HG03060 (cell line): ENCODE measurements around the gene BRICD5.
"Not testable (repeated sequence)": the region's sequence is repeated elsewhere in the genome, so short reads cannot be mapped to it uniquely, and the experiment has no call there.

ENCODE experiments used
- ATAC-seq: cut with Tn5 transposase; IDR thresholded peaks from one replicate; pipeline ENCODE4 v1.9.1; 2021; ENCODE audit warnings: low read depth, moderate number of reproducible peaks; ENCODE audit not compliant: unreplicated experiment

Gene BRICD5

GRCh38 chr16:2210386-2211365 lies at the start of gene BRICD5:
BRICD5 (minus strand) TSS chr16:2210863; CDS start chr16:2210833, 30 bp downstream.
- no peak for ATAC-seq

DNA sequence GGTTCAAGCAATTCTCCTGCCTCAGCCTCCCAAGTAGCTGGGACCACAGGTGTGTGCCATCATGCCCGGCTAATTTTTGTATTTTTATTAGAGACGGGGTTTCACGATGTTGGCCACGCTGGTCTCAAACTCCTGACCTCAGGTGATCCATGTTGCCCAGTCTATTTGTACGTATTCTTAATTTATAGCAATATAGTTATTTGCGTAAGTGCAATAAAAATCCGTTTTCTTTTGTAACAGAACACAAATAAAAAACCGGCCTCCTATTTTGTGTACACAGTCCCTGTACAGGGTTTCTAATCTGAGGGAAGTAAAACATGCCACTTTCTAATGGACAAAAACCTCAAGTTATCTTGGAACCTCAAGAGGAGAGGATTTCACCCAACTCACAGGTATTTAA lies 49.6 kb upstream of the BRICD5 start:
- no peak for ATAC-seq

DNA sequence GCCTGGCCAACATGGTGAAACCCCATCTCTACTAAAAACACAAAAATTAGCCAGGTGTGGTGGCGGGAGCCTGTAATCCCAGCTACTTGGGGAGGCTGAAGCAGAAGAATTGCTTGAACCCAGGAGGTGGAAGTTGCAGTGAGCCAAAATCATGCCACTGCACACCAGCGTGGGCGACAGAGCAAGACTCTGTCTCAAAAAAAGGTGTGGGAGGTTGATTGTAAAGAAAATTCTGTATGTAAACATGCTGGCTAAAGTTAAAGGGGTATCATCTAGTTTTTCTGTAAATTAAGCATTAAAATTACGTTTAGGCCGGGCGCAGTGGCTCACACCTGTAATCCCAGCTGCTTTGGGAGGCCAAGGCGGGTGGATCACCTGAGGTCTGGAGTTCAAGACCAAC lies 47.9 kb upstream of the BRICD5 start:
- ATAC-seq, result not testable (repeated sequence)

DNA sequence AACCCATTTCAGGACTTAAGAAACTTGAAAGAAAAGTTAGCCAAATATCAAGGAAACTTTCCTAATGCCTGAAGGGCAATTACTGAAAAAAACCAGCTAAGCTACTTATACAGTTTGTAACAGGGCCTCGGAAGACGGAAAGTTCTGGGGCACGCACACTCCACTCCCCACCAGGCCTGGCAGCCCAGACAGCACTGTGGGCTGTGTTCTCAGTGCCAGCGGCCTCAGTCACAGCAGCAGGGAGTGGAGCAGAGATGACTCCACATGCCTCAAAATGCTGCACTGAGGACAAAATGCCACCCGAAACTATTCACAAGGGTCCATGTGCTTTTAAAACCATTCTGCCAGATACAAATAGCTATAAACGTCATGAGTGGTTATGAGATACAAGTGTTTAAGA lies 47.1 kb upstream of the BRICD5 start:
- no peak for ATAC-seq

- ATAC-seq, result no peak
Observed at GRCh38 chr16:2256531-2257140, 46.0 kb upstream of the BRICD5 start.

DNA sequence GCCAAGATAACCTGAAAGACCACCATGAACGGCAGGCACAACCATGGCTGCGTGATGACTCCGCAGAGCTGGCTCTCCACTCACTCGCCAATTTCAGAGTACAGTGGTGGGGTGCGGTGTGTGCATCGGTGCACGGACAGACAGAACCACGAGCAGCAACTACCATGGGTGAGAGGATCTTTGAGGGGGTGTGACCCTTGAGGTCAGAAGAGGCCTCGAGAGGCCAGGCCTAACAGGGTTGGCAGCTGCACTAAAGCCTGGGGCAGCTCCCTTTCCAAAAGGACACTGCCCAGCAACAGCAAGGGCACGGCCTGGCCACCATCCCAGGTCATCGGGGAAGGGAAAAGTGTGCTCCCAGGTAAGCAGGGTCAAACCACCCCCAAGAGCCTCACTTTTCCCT lies 42.6 kb upstream of the BRICD5 start:
- ATAC-seq, result no peak

- ATAC-seq, result no peak
Observed at GRCh38 chr16:2252806-2253148, 42.1 kb upstream of the BRICD5 start.

- ATAC-seq, result peak; percentile 56
Observed at GRCh38 chr16:2251296-2252111, 40.8 kb upstream of the BRICD5 start, which contains the start of gene ECI1. ECI1 (minus strand) TSS chr16:2251587; CDS start chr16:2251566, 21 bp downstream.

DNA sequence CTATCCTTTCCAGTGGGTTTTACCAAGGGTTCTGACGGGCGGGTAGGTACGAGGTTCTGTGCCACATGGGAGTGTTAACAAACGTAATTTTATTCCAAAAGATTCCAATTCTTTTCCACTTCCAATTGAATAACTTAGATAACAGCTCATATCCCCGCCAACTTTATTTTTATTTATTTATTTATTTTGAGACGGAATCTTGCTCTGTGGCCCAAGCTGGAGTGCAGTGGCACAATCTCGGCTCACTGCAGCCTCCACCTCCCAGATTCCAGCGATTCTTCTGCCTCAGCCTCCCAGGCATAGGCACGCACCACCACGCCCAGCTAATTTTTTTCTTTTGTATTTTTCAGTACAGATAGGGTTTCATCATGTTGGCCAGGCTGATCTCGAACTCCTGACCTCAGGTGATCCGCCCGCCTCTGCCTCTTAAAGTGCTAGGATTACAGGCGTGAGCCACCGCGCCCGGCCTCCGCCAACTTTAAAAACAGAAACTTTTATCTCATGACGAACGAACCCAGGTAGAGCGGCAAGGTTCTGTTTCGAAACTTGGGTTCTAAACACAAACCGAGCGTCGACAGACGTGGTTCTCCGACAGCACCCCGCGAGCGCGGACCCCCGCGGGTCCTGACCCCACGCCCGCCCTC lies 40.1 kb upstream of the BRICD5 start:
- no peak for ATAC-seq

DNA sequence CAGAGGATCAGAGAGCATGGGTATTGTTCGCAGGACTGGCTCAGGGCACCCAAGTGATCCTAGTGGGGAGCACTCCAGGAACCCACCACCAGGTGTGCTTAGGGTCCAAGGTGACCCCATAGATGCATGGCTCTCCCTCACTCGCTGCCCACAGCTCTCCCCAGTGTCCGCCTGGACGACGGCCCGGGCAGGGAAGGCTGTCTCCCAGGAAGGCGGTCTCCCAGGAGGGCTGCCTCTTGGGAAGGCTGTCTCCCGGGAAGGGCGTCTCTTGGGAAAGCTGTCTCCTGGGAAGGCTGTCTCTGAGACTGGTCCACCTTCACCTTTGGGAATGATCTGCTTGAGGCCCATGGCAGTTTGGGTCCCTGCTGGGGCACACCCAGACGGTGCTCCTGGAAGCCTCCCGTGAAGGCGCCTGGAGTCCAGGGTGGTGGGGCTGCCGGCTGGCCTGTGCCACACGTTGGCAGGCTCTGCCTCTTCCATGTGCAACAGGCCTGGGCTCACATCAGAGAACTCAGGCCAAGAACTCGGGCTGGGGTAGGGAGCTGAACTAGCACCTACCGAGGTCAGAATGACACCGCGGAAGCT lies 35.7 kb upstream of the BRICD5 start:
- ATAC-seq, result no peak

DNA sequence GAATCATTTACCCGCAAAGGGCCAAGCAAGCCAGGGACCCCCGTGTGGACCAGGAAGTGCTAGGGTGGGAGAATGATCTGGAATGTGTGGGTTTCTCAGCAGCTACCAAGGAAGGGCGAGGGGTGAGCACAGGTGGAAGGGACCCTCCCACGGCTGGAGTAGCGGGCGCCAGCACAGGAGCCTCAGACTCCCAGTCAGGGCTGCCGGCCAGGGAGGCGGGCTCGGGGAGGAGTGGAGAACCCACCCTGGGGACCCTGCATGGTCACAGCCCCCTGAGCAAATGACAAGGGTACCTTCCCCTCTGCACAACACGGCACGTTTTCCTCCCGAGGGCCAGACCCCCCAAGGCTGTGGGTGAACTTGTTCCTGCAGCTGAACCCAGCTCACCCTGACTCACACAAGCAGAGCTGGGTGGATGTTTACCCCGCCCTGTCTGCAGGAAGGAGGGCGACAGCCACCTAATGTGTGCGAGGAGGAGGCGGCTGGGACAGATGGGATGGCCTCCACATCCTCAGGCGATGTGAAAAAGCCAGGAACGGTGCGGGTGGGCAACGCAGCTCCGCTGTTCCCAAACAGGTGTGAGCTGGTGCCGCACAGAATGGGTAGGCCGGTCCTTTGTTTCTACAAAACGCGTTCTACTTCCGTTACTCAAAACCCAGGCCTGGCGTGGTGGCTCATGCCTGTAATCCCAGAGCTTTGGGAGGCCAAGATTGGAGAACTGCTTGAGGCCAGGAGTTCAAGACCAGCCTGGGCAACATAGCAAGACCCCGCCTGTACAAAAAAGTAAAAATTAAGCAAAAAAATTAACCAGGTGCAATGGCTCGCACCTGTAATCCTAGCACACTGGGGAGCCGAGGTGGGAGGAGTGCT lies 34.5 kb upstream of the BRICD5 start:
- no peak for ATAC-seq

GRCh38 chr16:2244301-2244700 lies 33.6 kb upstream of the BRICD5 start:
- ATAC-seq, result no peak

- ATAC-seq, result no peak
Observed at GRCh38 chr16:2243781-2244180, 33.1 kb upstream of the BRICD5 start.

- no peak for ATAC-seq
Observed at GRCh38 chr16:2243031-2243528, 32.4 kb upstream of the BRICD5 start.

DNA sequence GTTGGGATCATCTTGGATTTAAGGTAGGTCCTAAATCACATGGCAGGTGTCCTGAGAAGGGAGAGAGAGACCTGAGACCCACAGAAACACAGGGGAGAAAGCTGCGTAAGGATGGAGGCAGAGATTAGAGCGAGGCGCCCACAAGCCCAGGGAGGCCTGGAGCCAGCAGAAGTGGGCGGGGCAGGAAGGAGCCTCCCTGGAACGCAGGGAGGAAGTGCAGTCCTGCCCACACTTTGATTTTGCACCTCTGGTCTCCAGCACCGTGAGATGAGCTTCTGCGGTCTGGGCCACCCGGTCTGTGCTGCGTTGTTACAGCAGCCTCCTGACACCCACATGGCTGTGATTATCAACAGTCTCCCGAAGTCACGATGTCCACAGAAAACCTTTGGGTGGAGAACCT lies 31.9 kb upstream of the BRICD5 start:
- no peak for ATAC-seq

DNA sequence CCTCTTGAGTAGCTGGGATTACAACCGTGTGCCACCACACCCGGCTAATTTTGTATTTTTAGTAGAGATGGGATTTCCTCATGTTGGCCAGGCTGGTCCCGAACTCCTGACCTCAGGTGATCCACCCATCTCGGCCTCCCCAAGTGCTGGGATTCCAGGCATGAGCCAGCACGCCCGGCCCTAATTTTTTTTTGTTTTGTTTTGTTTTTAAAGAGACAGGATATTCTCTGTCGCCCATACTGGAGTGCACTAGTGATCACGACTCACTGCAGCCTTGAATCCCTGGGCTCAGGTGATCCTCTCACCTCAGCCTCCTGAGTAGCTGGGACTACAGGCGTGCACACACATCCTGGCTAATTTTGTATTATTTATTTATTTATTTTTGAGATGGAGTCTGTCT lies 29.7 kb upstream of the BRICD5 start:
- not testable (repeated sequence) for ATAC-seq

DNA sequence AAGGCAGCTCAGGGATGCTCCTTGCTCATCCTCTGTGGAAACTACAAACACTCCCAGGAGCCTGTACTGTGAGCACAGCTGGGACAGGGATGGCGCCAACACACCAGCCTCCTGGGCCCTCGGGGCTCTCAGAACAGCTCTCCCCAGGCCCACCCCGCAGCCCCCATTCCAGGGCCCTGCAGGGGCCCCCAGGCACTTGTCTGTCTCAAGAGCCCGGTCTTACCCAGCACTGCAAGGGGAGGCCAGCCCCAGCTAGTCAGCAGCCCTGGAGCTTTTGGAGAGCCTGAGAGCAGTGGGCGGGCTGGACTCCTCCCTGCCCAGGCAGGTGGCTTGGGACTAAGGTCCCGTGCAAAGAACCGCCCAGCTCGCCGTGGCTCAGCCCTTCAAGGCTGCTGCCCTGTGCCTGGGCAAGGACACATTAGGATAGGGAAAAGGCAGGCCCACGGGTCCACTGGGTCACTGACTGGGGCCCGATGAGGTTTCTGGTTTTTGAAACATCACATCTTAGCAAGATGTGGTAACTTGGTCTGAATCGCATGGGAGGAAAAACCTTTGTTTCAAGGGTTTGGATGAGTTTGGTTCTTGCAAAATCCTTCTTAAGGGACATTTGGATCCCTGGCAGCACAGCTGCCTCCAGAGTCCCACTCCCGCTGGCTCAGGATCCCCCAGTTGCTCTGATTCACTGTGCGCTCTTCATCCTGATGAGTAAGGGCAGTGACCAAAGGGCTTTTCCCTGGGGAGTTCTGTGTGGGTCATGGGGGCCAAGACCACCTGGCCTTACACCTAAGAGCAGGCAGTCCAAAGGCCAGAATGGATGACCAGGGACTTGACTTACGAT lies 28.4 kb upstream of the BRICD5 start:
- no peak for ATAC-seq

- no peak for ATAC-seq
Observed at GRCh38 chr16:2238150-2238837, 27.6 kb upstream of the BRICD5 start.
